ENCODE measurements around the gene ITPKC. TPM values are rescaled to one million over a fixed set of nuclear protein-coding genes. Genes with fewer than 3 reads are reported as not detected.
A peak's percentile ranks its signal among the peaks of the same experiment; 100 is the strongest.

ITPKC gene
- total RNA-seq, 2 experiments from 2014 or later, result 5.5 to 6.5 TPM

DNA sequence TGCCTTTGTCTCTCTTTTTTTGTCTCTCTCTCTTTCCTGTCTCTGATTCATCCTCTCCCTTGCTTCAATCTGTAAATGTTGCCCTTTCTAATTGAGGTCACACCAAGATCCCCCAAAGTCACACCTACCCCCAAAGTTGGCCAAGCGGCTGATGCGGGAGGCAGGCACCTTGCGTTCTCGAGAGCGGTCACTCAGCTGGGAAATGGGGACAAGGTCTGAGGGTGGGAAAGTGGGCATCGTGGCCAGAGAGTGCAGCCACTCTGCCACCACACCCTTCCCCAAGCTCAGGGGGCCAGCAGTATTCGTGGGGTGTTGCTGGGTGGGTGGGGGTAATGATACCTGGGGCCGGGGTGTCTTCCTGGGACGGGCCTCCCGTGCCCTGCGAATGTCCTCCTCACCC lies 3.0 kb upstream of the ITPKC start:
- H3K79me2 ChIP-seq (ENCODE audit: insufficient read depth, low read depth, low read length), result peaks cover 25% of the 10 kb centered on the region
- no peak overlapping the region for H3K27ac ChIP-seq (ENCODE audit: low read depth, low read length, poor library complexity, severe bottlenecking)
- H3K4me1 ChIP-seq (ENCODE audit: insufficient read depth, low read length, poor library complexity, severe bottlenecking), result peaks cover 29% of the 10 kb centered on the region
- H3K36me3 ChIP-seq (ENCODE audit: insufficient read depth, low read length), result peaks cover 21% of the 10 kb centered on the region; the same call in 1 of the 2 replicates
- H4K20me1 ChIP-seq (ENCODE audit: insufficient read depth, low read length), result no peaks in the 10 kb centered on the region
- H3K4me3 ChIP-seq (ENCODE audit: low read depth, low read length, poor library complexity, severe bottlenecking), result peak overlapping the region; percentile 70
- no peak for DNase-seq (ENCODE audit: low spot score)
- ChIA-PET POLR2A (no interaction called here), CTCF (ENCODE audit: unreplicated experiment) (no interaction called here)
- TF ChIP-seq, protein P1, sequence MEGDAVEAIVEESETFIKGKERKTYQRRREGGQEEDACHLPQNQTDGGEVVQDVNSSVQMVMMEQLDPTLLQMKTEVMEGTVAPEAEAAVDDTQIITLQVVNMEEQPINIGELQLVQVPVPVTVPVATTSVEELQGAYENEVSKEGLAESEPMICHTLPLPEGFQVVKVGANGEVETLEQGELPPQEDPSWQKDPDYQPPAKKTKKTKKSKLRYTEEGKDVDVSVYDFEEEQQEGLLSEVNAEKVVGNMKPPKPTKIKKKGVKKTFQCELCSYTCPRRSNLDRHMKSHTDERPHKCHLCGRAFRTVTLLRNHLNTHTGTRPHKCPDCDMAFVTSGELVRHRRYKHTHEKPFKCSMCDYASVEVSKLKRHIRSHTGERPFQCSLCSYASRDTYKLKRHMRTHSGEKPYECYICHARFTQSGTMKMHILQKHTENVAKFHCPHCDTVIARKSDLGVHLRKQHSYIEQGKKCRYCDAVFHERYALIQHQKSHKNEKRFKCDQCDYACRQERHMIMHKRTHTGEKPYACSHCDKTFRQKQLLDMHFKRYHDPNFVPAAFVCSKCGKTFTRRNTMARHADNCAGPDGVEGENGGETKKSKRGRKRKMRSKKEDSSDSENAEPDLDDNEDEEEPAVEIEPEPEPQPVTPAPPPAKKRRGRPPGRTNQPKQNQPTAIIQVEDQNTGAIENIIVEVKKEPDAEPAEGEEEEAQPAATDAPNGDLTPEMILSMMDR (conservative IDR thresholded peaks at IDR 0.05; ENCODE audit: low read length), result no peak
- no peak for TF ChIP-seq EZH2phosphoT487 (IDR thresholded peaks at IDR 0.05; ENCODE audit: borderline replicate concordance, low read depth, low read length)
- no peak overlapping the region for H2AFZ ChIP-seq (ENCODE audit: low read length)
- H3K9me3 ChIP-seq (ENCODE audit: low read length), result no peaks in the 10 kb centered on the region
- no peaks in the 10 kb centered on the region for H3K9me2 ChIP-seq (ENCODE audit: insufficient read depth, low read length)
- intact Hi-C loops (cut with micrococcal nuclease; ENCODE audit: unreplicated experiment), result no loop called here
- BruUV-seq (replicated peaks), result no TSS peak
- peak overlapping the region; percentile 85 for H3K4me2 ChIP-seq (ENCODE audit: low read length)

DNA sequence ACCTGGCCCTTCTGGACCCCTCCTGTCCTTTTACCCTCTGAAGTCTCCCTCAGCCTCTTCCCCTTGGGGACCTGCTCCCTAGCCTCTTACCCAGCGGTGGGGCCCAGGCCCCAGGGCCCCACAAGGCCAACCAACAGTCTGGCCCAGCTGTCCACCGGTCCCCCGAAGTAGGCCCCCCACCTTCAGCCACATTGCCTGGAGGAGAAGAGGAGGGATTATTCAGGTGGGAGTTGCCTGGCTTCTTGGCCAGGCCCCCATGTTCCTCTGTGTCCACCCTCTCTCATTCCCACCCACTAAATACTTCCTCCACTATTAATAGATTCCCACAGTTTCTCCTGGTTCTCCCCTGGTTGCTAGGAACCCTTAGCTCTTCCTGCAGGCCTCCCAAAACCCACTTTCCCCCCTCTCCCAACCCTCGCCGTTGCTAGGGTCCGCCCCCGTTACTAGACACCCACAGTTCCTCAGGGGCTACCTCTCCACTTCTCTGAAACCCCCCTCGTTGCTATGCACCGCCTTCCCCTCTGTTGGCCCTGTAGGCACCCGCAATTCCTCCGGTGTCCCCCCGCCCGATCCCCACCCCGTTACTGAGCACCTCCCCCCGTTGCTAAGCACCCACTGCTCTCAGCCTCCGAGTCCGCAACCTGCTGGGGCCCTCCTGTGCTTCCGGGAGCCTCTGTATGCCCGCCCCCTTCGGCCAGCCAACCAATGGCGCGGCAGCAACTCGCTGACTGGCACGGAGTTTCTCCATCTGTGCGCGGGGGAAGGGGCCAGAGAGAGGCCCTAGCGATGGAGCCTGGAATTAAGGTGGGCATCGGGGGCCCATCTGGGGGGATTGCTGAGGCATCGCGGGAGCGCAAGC lies 2.2 kb upstream of the ITPKC start:
- Histone ChIP-seq H3K4me1 (ENCODE audit: insufficient read depth, low read length, poor library complexity, severe bottlenecking) (peaks cover 36% of the 10 kb centered on the region), H2AFZ (ENCODE audit: low read length) (peak overlapping the region; percentile 54; the same call in 1 of the 2 replicates), H3K79me2 (ENCODE audit: insufficient read depth, low read depth, low read length) (peaks cover 25% of the 10 kb centered on the region), H3K4me3 (ENCODE audit: low read depth, low read length, poor library complexity, severe bottlenecking) (peak overlapping the region; percentile 70), H3K9me2 (ENCODE audit: insufficient read depth, low read length) (no peaks in the 10 kb centered on the region), H3K9me3 (ENCODE audit: low read length) (no peaks in the 10 kb centered on the region), H4K20me1 (ENCODE audit: insufficient read depth, low read length) (no peaks in the 10 kb centered on the region), H3K36me3 (ENCODE audit: insufficient read depth, low read length) (peaks cover 14% of the 10 kb centered on the region; the same call in 1 of the 2 replicates), H3K4me2 (ENCODE audit: low read length) (peak overlapping the region; percentile 85), H3K27ac (ENCODE audit: low read depth, low read length, poor library complexity, severe bottlenecking) (peak overlapping the region; percentile 72)
- ChIA-PET CTCF (ENCODE audit: unreplicated experiment) (interaction anchor here (0.5 kb wide), 1 partner anchor 16 kb away, joined by 3 read pairs; no protein-coding TSS in a partner anchor), POLR2A (no interaction called here)
- intact Hi-C loops (cut with micrococcal nuclease; ENCODE audit: unreplicated experiment), result loop anchor here (1.0 kb wide), 1 partner anchor 36 kb away; the partner anchor contains the start of gene ACTMAP
- no TSS peak for BruUV-seq (replicated peaks)
- DNase-seq (ENCODE audit: low spot score), result peak; percentile 93
- TF ChIP-seq EZH2phosphoT487 (IDR thresholded peaks at IDR 0.05; ENCODE audit: borderline replicate concordance, low read depth, low read length), result no peak
- TF ChIP-seq, protein P1 (conservative IDR thresholded peaks at IDR 0.05; ENCODE audit: low read length), result no peak
